CD4-positive, alpha-beta T cell treated with Interleukin-12 subunit alpha and Interleukin-12 subunit beta, for 1 hour (primary cell): ENCODE measurements around the gene MCAM.
A peak's percentile ranks its signal among the peaks of the same experiment; 100 is the strongest.

Experiments
- DNase-seq: peaks from one replicate; pipeline ENCODE4 v3.0.0-alpha.2; 2020

Gene MCAM

DNA sequence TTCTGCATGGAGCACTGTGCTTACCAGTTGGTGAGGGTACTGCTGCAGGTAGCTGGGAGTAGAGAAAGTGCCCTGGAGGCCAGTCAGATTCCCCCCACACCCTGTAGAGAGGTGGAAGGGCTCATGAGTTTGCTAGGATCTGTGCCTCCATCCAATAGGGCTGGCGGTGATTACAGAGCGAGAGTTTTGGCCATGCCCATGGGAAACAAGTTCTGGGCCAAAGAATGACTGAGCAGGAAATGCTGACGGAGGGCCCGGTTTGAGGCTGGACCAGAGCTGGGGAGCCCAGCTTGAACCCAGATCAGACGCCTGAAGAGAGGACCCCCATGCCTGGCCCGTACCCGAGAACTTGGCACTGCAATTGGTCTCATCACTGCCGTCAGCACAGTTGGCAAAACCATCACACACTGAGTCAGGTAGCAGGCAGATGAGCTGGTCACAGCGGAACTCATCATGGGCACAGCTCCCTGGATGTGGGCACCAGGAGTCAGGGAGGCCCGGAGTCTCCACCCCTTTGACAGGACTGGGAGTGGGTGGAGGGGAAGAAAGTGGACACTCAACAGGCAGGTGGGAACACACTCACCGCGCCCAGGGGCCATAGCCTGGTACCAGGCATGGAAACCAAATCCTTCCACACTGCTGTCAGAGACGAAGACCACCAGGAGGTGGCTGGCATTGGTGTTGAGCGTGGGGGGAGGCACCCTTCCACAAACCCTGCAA lies 27.5 kb upstream of the MCAM start:
- DNase-seq: no peak

DNA sequence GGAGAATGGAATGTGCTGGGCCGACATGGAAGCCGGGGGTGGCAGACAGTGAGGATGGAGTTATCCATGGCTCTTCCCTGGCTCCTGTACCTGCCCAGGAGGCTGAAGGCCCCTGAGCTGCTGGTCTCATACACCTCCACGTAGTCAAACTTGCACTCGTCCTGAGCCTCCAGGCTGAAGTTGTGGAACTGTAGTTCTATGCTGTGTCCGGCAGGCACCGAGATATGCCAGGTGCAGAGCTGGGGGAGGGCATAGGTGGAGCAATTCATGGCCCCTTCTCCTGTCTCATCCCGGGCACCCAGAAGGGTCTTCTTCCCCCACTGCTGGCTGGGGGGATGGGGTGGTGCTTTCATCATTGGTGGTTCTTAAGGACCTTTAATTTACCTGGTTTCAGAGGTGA lies 26.8 kb upstream of the MCAM start:
- DNase-seq: no peak

DNA sequence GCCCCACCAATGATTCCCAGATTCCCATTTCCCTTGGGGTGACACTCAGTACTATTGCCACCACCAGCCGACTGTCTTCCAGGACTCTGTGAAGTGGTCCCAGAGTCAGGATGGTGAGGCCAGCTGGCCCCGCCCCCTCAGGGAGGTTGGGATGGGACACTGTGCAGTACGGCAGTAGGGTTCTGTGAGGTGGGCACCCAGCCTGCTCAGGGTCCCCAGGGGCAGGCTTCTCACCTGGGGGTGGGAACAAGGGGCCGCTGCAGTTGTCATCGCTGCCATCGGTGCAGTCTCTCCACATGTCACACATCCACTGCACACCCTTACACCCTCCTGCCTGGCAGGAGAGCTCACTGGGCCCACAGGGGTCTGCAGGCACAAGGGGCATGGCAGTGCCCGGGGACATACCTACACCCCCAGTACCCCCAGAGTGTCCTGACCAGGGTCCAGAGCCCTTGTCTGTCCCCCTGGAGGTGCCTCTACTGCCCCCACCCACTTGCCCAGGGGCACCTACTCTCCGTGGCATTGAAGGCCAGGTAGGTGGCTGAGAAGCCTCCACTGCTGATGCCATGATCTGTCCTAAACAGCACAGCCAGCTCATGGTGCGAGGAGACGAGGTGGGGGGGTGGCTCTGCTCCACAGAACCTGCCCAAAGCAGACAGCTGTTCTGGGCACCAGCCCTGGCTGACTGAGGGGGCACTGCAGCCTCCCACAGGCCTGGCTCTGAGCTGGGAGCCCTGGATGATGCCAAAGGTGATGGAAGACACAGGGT lies 25.6 kb upstream of the MCAM start:
- no peak for DNase-seq

DNA sequence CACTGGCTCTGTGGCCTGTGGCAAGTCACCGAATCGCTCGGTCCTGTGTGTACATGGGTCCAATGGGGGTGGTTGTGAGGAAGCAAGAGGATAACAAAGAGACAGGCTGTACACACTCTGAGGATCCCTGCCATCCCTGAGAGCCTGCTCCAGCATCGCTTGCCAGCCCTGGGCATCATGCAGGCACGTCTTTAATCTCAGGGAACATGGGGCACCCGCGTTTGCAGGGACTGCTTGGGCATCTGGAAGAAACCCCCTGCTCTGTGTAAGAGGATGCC lies 25.0 kb upstream of the MCAM start:
- no peak for DNase-seq

DNA sequence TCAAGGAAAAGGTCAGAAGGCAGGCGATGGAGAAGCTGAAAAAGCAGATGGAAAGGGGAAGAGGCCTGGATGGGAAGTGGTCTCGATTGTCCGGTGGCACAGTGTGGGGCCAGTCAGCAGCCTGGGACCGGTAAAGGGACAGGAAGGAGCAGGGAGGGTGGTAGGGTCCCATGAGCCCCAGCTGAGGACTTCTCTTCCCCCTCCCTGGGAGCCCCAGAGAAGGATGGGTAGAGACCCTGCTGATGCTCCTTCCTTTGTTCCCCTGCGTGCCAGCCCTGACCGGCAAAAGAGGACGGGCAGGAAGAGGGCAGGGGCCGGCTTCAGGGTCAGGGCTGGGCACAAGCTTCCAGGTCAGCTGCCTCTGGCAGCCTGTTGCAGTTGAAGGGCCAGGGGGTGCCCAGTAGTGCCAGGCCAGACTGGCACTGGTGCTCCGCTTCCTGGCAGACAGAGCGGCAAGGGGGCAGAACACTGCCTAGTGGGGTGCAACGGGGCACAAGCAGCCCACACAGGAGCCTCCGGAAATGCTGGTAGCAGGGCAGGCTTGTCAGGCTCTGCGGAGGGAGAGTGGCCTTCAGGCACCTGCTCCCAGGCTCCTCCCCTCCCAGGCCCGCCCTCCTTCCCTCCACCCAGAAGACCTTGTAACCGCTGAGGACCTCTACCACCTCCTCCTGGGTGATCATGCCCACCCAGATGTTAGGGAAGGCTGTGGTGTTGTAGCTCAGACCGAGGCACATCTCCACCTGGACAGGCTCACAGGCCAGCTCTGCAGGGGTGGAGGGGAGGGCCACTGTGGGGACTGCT lies 24.5 kb upstream of the MCAM start:
- no peak for DNase-seq

DNA sequence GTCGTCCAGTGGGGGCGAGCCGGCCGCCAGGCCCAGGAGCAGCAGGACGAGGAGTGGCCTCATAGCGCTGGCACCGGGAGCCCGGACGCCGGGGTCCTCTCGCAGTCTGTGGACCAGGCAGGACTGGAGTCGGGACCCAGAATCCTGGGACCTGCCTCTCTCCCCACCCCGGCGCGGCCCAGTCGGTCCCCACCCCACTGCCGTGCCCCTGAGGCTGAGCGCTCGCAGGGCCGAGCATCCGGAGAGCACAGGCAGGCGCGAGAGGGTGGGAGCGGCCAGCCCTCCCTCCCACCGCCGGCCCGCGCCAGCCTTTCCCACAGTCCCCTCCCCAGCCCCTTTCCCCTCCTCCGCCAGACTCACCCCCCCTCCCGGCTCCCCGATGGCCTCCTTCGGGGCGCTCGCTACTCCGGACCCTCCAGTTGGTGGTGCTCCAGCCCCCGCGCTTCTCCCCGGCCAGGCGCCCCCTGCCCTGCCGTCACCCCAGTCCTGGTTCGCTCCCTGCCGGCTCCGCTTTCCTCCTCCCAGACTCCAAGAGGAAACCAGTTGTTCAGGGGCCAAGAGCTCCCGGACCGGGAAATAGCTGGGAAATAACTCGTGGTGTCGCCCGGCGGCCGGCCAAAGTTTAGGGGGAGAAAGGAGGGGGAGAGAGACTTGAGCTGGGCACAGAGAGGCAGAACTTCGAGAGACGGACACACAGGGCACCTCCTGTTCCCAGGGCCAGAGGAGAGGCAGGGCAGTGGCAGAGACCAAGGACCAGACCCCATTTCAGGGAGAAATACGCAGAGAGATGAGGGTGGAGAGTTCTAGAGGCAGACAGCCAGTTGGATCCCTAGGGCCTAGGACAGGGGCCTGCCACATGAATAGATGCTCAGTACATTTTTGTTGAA lies 23.6 kb upstream of the MCAM start, which contains the start of gene C1QTNF5:
Gene C1QTNF5 (minus strand): TSS at position 549 of the 887 bp plus-strand sequence. CDS start 486 bp downstream, at position 63.
- no peak for DNase-seq

DNA sequence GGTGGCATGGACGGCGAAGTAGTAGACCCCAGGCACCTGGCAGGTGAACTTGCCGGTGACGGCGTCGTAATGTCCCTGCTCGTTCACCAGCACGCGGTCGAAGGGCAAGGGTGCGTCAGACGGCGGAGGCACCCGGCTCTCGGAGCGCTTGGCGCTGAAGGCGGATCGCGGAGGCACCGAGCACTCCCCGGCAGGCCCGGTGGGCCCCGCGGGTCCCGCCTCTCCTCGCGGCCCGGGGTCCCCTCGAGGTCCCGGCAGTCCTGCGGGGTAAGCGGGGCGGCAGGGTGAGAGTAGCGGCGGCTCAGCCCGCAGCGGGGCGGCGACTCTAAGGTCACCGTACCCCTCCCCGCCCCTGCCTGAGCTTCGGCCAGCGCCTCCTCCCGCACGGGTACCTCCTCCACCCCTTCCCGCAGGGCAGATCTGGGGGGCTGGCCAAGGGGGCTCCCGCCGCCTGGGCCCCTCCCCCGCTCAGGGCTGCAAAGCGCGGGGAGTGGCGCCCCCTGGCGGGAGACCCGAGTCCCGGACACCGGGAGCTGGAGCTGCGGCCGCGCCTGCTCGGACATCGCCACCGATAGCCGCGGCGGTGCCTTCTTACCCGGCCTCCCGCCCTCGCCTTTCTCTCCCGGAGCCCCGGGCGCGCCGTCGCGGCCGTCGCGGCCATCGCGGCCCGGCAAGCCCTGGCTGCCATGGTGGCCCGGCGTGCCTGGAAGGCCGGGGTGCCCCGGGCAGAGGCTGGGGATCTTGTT lies 22.8 kb upstream of the MCAM start:
- DNase-seq: peak; percentile 29

DNA sequence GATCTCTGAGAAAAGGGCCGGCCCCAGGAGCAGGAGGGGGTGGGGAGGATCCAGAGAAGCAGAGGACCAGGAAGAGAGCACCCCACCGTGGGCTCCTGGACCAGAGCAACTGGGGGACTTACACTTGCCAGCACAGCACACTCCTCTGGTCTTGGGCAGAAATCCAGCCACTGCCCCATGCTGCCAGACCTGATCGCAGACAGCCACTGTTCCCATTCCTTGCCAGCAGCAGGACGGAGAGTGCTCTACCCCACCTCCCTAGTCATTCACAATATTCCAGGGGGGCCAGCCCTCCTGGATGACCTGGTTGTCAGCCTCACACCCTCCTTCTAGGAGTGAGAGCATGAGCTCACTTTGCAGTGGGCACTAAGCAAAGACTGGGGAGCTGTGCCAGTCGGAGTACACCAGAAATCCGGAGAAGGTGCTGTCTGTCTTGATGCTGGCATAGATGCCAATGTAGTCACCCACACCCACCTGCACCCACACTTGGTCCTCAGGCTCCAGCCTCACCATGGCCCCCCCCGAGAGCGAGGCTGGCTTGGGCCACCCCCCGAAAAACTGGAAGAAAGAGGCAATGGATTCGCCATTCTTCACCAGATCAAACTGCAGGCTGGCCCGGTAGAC lies 22.1 kb upstream of the MCAM start:
- no peak for DNase-seq

DNA sequence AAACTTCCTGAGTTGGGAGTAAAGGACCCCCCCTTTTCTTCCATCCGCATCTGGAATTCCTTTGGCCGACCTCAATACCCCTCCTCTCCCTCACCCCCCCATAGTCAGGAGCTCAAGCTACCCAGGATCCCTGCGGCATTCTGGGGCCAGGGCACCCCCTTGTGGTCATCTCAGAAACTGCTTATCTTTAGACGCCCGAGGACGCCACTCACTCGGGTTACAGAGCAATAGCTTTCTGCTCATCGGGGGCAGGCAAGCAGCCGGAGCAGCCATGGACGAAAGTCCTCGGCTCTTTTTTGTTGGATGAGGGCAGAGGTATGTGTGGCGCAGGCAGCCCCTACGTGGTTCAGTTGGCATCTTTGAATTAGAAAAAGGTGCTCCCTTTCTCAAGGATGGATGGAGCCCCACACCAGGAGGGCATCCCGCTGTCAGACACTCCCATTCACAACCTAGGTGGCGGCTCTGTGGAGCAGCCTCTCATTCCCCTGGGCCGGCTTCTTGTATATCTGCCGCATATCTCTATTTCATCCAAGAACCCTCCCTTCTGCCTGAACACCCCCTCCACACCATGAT lies 21.5 kb upstream of the MCAM start:
- DNase-seq: peak; percentile 74

DNA sequence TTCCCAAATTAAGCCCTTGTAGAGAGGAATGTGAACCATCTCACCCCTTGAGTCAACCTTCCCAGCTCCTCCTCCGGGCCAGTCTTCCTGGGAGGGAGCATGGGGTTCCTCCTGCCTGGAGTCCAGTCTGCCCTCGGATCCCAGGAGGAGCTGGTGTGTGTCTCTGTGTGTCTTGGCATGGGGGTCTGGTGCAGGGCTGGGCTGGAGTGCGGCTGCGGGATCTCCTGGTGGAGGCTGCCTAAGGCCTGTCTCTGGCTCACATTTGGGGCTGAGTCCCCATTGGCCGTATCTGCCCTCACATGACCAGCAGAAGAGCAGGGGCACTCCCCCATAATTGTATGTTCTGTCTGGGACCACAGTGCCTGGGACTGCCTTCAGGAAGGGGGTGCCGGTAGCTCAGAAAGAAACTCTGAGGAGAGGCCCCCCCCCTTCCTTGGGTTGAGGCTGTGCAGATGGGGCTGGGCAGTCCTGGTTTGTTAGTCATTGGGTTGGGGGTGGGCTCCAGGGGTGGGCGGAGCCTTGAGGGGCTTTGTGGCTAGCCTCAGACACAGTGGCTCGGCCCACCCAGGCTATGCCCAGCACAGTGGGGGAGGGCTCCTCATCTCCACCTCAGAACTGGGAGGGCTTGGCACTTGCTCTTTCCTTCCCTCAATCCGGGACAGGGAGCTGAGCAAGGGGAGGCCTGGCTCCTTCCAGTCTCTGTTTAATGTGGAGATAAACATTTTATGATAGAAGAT lies 20.8 kb upstream of the MCAM start:
- no peak for DNase-seq

DNA sequence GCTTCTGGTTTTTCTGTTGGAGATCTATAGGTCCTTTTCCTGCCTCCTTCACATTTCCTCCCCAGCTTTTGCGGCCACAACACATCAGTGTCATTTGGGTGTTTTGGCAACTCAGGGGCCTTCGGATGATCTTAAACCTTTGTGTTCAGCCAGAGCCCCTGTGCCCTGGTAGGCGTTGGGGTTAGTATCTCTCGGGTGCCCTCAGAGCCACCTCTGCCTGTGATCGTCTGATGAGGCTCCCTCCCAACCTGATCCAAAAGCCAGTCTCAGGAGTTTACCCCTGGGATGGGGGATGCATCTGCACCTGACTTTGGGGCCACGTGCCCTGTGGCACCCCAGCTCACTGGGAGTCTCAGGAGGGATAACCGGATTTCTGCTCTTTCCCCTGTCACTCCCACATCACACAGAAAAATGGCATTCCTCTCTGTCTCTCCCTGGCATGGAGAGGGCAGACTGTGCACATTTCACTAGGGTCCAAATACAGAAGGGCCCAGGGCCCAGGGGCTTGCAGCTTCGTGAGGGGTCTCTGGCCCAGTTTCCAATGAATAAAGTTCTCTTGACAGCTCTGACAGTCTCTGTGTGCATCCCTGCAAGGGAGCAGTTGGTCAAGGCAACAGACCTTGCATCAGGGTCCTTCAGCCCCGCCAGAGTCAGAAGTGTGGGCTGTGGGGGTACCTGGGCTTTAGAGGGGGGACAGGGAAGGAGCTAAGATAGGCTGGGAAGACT lies 20.0 kb upstream of the MCAM start:
- DNase-seq: no peak

DNA sequence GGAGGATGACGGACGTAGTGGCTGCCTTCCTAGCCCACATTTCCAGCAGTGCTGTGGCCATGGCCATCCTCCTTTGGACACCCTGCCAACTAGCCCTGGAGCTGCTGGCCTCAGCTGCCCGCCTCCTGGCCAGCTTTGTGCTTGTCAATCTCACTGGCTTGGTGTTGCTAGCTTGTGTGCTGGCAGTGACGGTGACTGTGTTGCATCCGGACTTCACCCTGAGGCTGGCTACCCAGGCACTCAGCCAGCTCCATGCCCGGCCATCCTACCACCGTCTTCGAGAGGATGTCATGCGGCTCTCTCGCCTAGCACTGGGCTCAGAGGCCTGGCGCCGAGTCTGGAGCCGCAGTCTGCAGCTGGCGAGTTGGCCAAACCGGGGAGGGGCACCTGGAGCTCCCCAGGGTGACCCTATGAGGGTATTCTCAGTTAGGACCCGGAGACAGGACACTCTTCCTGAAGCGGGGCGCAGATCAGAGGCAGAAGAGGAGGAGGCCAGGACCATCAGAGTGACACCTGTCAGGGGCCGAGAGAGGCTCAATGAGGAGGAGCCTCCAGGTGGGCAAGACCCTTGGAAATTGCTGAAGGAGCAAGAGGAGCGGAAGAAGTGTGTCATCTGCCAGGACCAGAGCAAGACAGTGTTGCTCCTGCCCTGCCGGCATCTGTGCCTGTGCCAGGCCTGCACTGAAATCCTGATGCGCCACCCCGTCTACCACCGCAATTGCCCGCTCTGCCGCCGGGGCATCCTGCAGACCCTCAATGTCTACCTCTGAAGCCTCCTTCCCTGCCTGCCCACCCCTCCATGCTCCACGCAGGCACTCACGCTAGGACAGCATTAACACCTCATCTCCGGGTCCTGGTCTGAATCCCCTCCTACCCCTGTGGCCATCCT lies 19.0 kb upstream of the MCAM start:
- no peak for DNase-seq

DNA sequence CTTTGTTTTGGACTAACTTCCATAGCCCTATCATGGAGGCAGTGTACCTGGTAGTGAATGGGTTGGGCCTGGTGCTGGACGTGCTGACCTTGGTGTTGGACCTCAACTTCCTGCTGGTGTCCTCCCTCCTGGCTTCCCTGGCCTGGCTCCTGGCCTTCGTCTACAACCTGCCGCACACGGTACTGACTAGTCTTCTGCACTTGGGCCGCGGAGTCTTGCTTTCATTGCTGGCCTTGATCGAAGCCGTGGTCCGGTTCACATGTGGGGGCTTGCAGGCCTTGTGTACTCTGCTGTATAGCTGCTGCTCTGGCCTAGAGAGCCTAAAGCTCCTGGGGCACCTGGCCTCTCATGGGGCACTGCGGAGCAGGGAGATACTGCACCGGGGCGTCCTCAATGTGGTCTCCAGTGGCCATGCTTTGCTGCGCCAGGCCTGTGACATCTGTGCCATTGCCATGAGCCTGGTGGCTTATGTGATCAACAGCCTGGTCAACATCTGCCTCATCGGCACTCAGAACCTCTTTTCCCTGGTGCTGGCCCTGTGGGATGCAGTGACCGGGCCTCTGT lies 18.2 kb upstream of the MCAM start:
- DNase-seq: no peak

DNA sequence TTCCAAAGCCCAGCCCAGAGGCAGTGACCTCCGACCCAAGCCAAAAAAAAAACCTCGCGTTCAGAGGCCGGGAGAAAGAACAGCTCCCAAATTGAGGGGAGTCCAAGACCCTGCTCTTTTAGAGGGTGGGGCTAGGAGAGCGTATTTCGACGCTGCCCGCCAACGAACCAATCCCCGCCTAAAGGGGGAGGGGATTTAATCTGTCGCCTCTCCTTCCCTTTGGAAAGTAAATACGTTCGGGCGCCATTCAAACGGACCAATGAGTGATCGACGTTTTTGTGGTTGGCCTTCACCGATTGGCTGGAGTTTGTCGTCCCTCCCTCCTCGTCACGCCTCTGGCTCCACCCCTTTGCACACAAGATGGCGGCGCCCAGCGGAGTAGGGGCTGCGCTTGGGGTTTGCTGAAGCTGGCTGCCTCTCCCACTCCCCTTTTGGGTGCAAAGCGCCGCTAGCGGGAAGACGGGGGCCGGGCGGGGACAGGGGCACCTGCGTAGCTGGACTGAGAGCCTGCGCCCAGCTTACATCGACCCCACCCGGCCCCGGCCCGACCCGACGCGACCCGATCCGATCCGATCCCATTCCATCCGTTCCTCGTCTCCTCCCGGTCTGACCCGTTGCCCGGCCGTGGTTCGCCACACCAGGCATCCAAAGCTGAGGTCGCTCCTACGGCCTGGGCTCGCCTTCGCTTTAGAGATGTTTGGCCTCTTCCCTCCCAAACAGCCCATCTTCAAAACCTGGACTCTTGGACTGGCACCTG lies 17.4 kb upstream of the MCAM start, which contains the start of gene RNF26:
Gene RNF26 (plus strand): TSS at position 354 of the 757 bp plus-strand sequence. CDS start 596 bp downstream, outside the sequence.
- peak; percentile 97 for DNase-seq

DNA sequence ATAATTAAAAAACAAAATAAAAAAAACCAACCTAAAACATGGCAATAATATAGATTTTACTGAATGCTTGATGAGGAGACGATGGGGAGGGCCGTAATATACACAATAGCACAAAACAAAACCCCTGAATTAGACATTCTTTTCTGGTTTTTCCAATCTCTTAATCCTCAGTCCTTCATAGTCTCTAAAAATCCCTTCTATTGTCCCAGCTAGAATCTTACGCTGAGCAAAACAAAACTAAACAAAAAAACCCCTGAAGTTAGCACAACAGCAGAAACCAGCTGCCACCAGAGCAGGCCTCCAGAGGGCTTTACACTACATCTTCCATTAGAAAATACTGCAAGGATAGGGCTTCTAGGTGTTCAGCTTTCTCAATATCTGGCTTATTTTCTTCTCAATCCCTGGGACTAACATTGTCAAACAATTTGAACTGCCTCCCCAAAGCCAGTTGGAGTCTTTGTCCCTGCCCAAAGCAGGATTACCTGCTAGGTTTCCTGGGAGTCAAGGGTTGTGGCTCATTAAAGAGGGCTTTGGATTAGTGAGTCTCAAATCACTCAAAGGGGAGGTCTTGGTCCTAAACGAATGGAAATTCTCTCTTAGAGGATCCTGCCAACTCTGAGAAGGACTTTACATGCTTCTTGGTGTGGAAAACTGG lies 15.3 kb upstream of the MCAM start:
- DNase-seq: no peak

DNA sequence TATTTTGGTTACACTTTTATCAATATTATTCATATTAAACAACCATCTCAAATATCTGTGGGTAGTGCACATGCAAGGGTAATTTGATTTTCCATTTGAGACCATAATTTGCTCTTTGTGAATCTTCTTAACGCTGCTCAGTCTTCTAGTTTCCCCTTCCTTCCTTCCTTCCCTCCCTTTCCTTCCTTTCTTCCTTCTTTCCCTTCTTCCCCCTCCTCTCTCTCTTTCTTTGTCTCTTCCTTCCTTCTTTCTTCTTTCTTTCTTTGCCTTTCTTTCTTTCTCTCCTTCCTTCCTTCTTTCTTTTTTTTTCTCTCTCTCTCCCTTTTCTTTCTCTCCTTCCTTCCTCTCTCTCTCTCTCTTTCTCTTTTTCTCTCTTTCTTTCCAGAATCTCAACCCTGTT lies 13.3 kb upstream of the MCAM start:
- DNase-seq: no peak

DNA sequence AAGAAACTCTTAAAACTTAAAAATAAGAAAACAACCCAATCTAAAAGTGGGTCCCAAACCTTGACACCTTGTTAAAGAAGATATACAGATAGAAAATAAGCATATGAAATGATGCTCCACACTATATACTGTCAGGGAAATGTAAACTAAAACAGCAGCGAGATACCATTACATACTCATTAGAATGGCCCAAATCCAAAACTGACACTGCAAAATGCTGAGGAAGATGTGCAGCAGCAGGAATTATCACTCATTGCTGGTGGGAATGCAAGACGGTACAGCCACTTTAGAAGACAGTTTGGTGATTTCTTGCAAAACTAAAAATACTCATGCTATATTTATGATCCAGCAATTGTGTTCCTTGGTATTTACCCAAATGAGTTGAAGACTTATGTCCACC lies 12.4 kb upstream of the MCAM start:
- no peak for DNase-seq
